ENCODE data around the gene MYCBPAP. TPM values are rescaled to one million over a fixed set of nuclear protein-coding genes. Genes with fewer than 3 reads are reported as not detected.

MYCBPAP gene
- total RNA-seq, 4 donors from 2014 or later: 0.64 to 3.7 (median 2.7) TPM; not detected in 1

GRCh38 chr17:50562242-50563091, 54.2 kb downstream of the MYCBPAP start:
- no peak overlapping the region for H3K4me3 ChIP-seq
- DNase-seq: no peak
- no peaks in the 10 kb centered on the region for H3K36me3 ChIP-seq
- peaks cover 96% of the 10 kb centered on the region for H3K27me3 ChIP-seq
- peaks cover 31 to 46% (median 35%) of the 10 kb centered on the region in 4 donors for H3K4me1 ChIP-seq
- in situ Hi-C loops (cut with MboI; ENCODE audit: low pct_ligation_motif_present in 1 of 4, low pct_unique_long_range_greater_than_20kb in 1 of 4, low sequenced_read_pairs in 3 of 4): no loop called here
- WGBS, 2 donors (ENCODE audit: low coverage in 1 of 2): 0 to 28% methylated on average over 5 to 22 of the region's 22 CpGs
- no peaks in the 10 kb centered on the region for H3K9me3 ChIP-seq
- TF ChIP-seq POLR2A (IDR thresholded peaks at IDR 0.05): no peak
- no peak for TF ChIP-seq CTCF (IDR thresholded peaks at IDR 0.05)
- no peak for TF ChIP-seq EP300 (IDR thresholded peaks at IDR 0.05; ENCODE audit: low read depth)
- no peak overlapping the region for H3K27ac ChIP-seq
- intact Hi-C loops (cut with DNase I; ENCODE audit: low total_unique reads): no loop called here

- no peaks in the 10 kb centered on the region for H3K9me3 ChIP-seq
- H3K4me3 ChIP-seq: no peak overlapping the region
- no peak for TF ChIP-seq POLR2A (IDR thresholded peaks at IDR 0.05)
- TF ChIP-seq POLR2AphosphoS5 (IDR thresholded peaks at IDR 0.05): no peak
- no peak for TF ChIP-seq EP300 (IDR thresholded peaks at IDR 0.05; ENCODE audit: low read depth)
- no peak for TF ChIP-seq CTCF (IDR thresholded peaks at IDR 0.05)
- H3K36me3 ChIP-seq: no peaks in the 10 kb centered on the region
- in situ Hi-C loops (cut with MboI; ENCODE audit: low pct_ligation_motif_present in 1 of 4, low pct_unique_long_range_greater_than_20kb in 1 of 4, low sequenced_read_pairs in 3 of 4) (no loop called here), intact Hi-C loops (cut with DNase I; ENCODE audit: low total_unique reads) (no loop called here)
- peaks cover 31 to 46% (median 35%) of the 10 kb centered on the region in 4 donors for H3K4me1 ChIP-seq
- WGBS, 2 donors (ENCODE audit: low coverage in 1 of 2): 52% methylated on average over 4 of the region's 4 CpGs; no CpG with 5 or more reads in 1 of the 2 donors
- H3K27ac ChIP-seq: no peak overlapping the region
- no peak for DNase-seq
- peaks cover 95% of the 10 kb centered on the region for H3K27me3 ChIP-seq
Measured at GRCh38 chr17:50563092-50563511, 54.9 kb downstream of the MYCBPAP start.

- WGBS, 2 donors (ENCODE audit: low coverage in 1 of 2): 10% methylated on average over 12 of the region's 19 CpGs; no CpG with 5 or more reads in 1 of the 2 donors
- in situ Hi-C loops (cut with MboI; ENCODE audit: low pct_ligation_motif_present in 1 of 4, low pct_unique_long_range_greater_than_20kb in 1 of 4, low sequenced_read_pairs in 3 of 4): no loop called here
- Histone ChIP-seq H3K9me3 (no peaks in the 10 kb centered on the region), H3K4me1 (peaks cover 18 to 33% (median 23%) of the 10 kb centered on the region in 4 donors), H3K4me3 (no peak overlapping the region), H3K27me3 (peaks cover 77% of the 10 kb centered on the region), H3K27ac (peak overlapping the region in 2 of 4 donors; percentile 13), H3K36me3 (no peaks in the 10 kb centered on the region)
- TF ChIP-seq POLR2AphosphoS5 (IDR thresholded peaks at IDR 0.05): no peak
- TF ChIP-seq POLR2A (IDR thresholded peaks at IDR 0.05): no peak
- peak; percentile 48 for DNase-seq
- intact Hi-C loops (cut with DNase I; ENCODE audit: low total_unique reads): no loop called here
Measured at GRCh38 chr17:50564916-50565315, 56.7 kb downstream of the MYCBPAP start.

GRCh38 chr17:50565402-50566350, 57.4 kb downstream of the MYCBPAP start:
- in situ Hi-C loops (cut with MboI; ENCODE audit: low pct_ligation_motif_present in 1 of 4, low pct_unique_long_range_greater_than_20kb in 1 of 4, low sequenced_read_pairs in 3 of 4): no loop called here
- TF ChIP-seq POLR2AphosphoS5 (IDR thresholded peaks at IDR 0.05) (no peak), CTCF (IDR thresholded peaks at IDR 0.05) (no peak), EP300 (IDR thresholded peaks at IDR 0.05; ENCODE audit: low read depth) (no peak), POLR2A (IDR thresholded peaks at IDR 0.05) (no peak)
- H3K9me3 ChIP-seq: no peaks in the 10 kb centered on the region
- H3K27me3 ChIP-seq: peaks cover 69% of the 10 kb centered on the region
- H3K36me3 ChIP-seq: no peaks in the 10 kb centered on the region
- 26 to 34% methylated on average over 3 to 10 of the region's 10 CpGs for WGBS, 2 donors (ENCODE audit: low coverage in 1 of 2)
- H3K4me3 ChIP-seq: no peak overlapping the region
- DNase-seq: no peak
- H3K4me1 ChIP-seq: peaks cover 13 to 26% (median 17%) of the 10 kb centered on the region in 4 donors
- intact Hi-C loops (cut with DNase I; ENCODE audit: low total_unique reads): no loop called here
- H3K27ac ChIP-seq: peak overlapping the region in 1 of 4 donors; percentile 13

Data from transverse colon (tissue), 4 donors.